GM12864 (cell line): ENCODE results near the gene DDR1.
"Not testable (repeated sequence)": the region's sequence is repeated elsewhere in the genome, so short reads cannot be mapped to it uniquely, and the experiment has no call there.

Source experiments
- DNase-seq: peaks from one replicate; pipeline ENCODE4 v3.0.0-alpha.2; 2011; ENCODE audit warnings: low read depth
- H3K4me3 ChIP-seq: 2 replicates; pipeline ENCODE4 v1.5.1; 2011; ENCODE audit warnings: mild to moderate bottlenecking, low read depth, low read length, control low read depth
- TF ChIP-seq, protein P1 (sequence below): IDR thresholded peaks from 2 replicates; pipeline ENCODE4 v1.5.1; 2011; ENCODE audit warnings: low read depth, mild to moderate bottlenecking, moderate library complexity, low read length, control low read depth, inconsistent platforms; ENCODE audit errors: missing control alignments

DDR1 gene

DNA sequence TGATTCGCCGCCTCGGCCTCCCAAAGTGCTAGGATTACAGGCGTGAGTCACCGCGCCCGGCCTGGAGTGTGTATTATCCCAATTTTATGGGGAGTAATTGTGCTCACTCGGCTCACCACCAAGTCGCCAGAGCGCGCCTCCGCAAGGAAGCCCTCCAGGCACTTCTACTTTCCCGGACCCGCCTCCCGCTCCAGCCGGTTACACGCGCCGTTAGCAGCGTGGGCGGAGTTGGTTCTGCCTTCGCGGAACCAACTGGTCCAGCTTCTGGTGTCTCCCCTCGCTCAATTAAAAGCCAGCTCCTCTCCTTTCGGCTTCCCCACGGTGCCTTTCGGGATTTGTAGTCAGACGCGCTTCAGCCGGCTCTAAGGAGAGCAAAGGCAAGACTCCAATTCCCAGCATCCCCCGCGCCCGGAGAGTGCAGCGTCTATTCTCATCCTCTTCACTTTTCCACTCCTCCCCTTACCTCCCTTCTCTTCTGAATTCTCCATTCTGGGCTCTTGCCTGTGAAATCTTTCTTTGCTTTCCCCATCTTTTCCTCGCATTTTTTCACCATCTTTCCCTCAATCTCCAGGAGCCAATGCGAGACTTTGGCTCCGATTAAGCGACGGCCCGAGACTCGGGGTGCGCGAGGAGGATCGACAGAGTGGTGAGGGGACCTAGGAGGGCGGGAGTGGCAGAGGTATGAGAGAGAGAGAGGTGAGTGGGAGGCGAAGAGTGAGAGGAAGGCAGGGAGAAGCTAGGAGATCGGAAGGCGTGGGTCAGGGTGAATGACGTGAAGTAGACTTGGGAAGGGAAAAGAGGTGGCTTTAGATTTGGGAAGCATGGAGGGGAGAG lies 23.7 kb downstream of the DDR1 start, which contains the start of gene GTF2H4:
Gene GTF2H4, plus strand, starts transcription at position 450 of the 834 bp plus-strand sequence.
- TF ChIP-seq, protein P1, sequence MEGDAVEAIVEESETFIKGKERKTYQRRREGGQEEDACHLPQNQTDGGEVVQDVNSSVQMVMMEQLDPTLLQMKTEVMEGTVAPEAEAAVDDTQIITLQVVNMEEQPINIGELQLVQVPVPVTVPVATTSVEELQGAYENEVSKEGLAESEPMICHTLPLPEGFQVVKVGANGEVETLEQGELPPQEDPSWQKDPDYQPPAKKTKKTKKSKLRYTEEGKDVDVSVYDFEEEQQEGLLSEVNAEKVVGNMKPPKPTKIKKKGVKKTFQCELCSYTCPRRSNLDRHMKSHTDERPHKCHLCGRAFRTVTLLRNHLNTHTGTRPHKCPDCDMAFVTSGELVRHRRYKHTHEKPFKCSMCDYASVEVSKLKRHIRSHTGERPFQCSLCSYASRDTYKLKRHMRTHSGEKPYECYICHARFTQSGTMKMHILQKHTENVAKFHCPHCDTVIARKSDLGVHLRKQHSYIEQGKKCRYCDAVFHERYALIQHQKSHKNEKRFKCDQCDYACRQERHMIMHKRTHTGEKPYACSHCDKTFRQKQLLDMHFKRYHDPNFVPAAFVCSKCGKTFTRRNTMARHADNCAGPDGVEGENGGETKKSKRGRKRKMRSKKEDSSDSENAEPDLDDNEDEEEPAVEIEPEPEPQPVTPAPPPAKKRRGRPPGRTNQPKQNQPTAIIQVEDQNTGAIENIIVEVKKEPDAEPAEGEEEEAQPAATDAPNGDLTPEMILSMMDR: no peak
- DNase-seq: peak; percentile 97
- peak within 1 kb of the TSS; percentile 72 for H3K4me3 ChIP-seq

DNA sequence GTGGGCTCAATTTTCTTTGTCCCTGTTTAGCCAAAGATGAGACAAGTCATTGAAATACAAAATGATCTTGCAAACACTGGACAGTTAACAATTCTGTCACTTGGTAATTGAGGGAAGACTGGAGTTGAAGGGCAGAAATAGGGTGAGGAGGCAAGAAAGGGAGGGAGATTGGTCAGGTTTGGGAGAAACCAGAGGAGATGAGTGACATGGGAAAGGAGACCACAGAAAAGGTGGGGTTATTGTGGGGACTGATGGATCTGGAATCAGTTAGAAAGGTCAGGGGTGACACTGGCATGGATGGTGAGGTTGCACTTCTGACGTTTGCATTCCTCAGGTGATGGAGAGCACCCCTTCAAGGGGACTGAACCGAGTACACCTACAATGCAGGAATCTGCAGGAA lies 24.4 kb downstream of the DDR1 start:
- no peak for DNase-seq
- TF ChIP-seq, protein P1: no peak

DNA sequence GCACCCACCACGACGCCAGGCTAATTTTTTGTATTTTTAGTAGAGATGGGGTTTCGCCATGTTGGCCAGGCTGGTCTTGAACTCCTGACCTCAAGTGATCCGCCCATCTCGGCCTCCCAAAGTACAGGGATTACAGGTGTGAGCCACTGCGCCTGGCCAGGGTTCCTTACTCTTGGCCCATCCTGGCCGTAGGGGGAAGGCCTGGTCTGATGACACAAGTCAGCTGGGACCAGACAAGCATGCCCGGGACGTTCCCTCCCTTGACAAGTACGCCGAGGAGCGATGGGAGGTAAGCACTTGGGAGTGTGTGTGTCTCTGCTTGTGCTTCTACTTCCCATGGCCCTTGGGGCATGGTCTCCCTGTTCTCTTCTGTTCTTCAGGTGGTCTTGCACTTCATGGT lies 26.2 kb downstream of the DDR1 start:
- not testable (repeated sequence) for H3K4me3 ChIP-seq, DNase-seq

More for the DNA sequence above, 24.4 kb downstream of the DDR1 start:
- H3K4me3 ChIP-seq: peak overlapping the region; percentile 72

DNA sequence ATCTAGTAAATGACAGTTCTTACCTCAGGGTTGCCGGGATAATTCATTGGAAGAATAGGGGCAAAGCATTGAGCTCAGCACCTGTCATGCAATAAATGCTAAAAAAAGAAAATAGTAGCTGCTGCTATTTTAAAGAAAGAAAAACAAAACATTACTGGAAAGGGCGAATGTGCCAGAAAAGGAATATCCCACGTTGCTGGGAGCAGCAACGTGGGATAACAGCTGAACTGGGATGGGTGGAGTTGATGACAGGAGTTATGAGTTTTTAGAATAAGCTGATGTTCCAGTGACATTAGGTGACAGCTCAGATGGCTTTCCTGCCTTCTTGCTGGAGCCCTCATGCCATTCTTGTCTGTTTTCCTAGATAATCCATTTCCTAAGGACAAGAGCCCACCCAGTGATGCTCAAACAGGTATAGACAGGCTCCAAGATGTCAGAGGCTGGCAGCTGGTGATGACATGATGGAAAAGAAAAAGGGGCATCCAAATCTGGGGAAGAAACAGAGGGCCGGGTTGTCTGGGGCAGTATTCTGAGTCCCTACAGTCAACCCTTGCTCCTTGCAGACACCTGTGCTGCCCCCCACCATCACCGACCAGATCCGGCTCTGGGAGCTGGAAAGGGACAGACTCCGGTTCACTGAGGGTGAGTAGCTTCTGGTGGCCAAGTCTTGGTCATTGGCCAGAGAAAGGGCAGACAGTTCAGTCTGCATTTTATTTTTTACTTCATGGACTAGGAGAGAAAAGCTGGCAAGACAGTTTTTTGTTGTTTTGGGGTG lies 28.6 kb downstream of the DDR1 start:
- no peak for DNase-seq
- no peak overlapping the region for H3K4me3 ChIP-seq
- TF ChIP-seq, protein P1: no peak

DNA sequence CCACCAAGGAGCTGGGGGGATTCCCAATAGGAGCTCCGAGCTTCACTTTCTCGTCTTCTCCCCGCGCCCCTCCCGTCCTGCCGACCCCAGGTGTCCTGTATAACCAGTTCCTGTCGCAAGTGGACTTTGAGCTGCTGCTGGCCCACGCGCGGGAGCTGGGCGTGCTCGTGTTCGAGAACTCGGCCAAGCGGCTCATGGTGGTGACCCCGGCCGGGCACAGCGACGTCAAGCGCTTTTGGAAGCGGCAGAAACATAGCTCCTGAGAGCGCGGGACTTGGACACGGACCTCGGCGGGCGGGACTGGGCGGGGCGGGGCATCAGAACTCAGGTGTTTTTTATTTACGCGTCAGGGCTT lies 29.4 kb downstream of the DDR1 start:
- DNase-seq: no peak
- TF ChIP-seq, protein P1: no peak
- H3K4me3 ChIP-seq: peak overlapping the region; percentile 78

DNA sequence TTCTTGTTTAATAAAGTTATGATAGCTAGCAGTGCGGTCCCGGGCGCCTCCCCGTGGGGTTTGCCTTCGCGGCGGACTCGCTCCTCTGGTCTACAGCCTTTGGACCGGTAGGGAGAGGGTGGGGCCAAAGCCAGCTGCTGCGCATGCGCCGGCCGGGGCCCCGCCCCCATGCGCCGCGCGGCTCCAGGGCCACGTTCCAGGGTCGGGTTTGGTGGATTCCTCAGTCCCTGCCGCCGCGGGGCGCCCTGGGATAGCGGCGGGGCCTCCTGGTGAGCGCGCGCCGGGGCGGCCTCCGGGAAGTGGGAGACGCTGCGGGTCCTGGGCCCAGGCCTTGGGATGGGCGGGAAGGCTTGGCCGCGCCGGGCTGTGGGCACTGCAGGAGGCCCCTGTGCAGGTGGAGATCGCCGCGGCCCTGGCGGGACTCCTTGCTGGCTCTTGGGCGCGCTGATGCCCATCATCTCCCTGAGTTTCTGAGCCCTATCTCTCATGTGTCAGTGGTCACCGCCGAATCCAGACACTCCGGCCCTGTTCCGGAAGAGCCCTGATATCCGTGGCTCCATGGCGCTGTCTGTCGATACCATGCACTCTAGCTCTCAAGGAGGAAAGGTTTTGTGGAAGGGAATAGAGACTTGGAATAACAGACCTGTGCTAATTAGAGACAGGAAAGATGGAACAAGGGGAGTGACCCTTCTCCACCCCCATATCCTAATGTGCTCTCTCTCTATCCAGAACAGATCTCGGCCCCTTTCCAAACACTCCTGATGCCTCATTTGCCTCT lies 29.9 kb downstream of the DDR1 start, which contains the start of gene VARS2:
Gene VARS2, plus strand, starts transcription at position 163 of the 778 bp plus-strand sequence. Its CDS starts 599 bp downstream, at position 762.
- DNase-seq: peak; percentile 49
- TF ChIP-seq, protein P1: peak; percentile 16
- H3K4me3 ChIP-seq: peak within 1 kb of the TSS; percentile 78
